ENCODE measurements around the gene SPACA7. TPM values are rescaled to one million over a fixed set of nuclear protein-coding genes. Genes with fewer than 3 reads are reported as not detected.

The SPACA7 gene
- polyA plus RNA-seq, 1 donor from 2014 or later, result not detected

DNA sequence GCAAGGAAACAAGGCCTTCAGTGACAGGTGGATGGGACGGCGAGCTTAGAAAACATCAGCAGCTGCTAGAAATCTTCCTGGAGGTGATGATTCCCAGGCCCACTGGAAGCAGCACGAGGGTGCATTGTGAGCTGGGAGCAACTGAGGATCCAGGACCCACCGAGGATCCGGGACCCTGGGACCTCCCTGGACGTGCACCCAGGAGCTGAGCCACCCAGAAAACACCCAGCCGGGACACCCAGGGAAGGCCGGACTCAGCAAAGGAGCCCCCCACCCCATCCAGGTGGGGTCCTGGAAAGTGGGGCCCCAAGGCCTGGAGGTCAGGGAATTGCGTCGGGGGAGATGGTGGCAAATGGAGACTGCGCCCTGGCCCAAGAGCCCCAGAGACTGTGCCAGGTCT, 22.3 kb upstream of the SPACA7 start:
- H3K9me2 ChIP-seq (ENCODE audit: insufficient read depth, low read length), result no peaks in the 10 kb centered on the region
- H3F3A ChIP-seq (ENCODE audit: insufficient read depth, low read length, poor library complexity, severe bottlenecking), result no peaks in the 10 kb centered on the region
- H3K4me2 ChIP-seq (ENCODE audit: low read length), result no peak overlapping the region

DNA sequence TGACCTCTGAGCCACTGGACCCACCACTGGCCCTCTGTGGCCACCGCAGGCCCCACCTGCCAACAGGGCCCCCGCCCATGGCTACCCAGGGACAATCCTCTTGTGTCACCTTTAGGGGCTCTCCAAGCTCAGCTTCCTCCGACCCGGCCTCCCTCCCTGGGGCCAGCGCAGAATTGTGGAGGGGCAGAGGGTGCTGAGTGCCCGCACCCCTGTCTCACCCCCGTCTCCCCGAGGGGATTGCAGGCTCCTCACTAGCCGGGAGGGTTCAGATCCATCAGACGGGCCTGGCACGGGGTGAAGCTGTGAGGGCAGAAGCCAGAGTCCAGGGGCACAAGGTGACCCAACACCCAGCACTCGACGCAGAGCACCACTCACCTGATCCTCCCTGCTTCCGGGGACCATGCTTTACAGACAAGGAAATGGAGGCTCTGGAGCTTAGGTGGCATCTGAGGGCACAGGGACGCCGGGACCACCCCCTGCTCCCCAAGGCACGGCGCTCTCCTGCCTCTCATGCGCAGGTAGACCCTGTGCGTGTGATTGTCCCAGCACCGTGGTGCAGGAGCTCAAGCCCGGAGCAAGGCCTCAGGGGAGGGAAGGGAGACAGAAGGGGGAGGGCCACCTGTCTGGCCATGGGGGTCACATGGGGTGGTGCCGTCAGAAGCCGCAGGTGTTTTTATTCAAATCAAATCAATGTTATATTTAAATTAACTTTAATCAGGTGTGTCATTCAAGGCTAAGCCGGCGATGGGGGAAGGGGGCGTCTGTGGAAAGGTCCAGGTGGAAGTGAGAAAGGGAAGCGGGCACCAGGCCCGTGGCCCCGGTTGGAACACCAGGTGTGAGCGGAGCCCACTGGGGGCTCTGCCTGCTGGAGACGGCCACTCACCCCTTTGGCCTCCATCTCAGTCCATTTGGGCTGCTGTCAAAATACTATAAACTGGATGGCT, 21.6 kb upstream of the SPACA7 start:
- Histone ChIP-seq H3K79me2 (replicated peaks; ENCODE audit: insufficient read depth, low read length) (no peaks in the 10 kb centered on the region), H3K27ac (ENCODE audit: low read length) (no peak overlapping the region), H3K36me3 (ENCODE audit: insufficient read depth, low read length) (no peaks in the 10 kb centered on the region), H3K9me3 (ENCODE audit: low read length) (no peaks in the 10 kb centered on the region), H3K9me2 (ENCODE audit: insufficient read depth, low read length) (no peaks in the 10 kb centered on the region), H4K20me1 (ENCODE audit: insufficient read depth) (no peaks in the 10 kb centered on the region), H2AFZ (ENCODE audit: low read depth, low read length) (no peak overlapping the region), H3K27me3 (ENCODE audit: insufficient read depth, low read depth, low read length) (no peaks in the 10 kb centered on the region), H3K9ac (ENCODE audit: low read length) (no peak overlapping the region), H3F3A (ENCODE audit: insufficient read depth, low read length, poor library complexity, severe bottlenecking) (no peaks in the 10 kb centered on the region), H3K4me2 (ENCODE audit: low read length) (no peak overlapping the region), H3K4me3 (ENCODE audit: low read length) (no peak overlapping the region)
- TF ChIP-seq EP300 (conservative IDR thresholded peaks at IDR 0.05; ENCODE audit: poor library complexity, severe bottlenecking) (no peak), MXI1 (conservative IDR thresholded peaks at IDR 0.05; ENCODE audit: poor library complexity, severe bottlenecking) (no peak), RAD21 (conservative IDR thresholded peaks at IDR 0.05) (no peak), POLR2AphosphoS5 (IDR thresholded peaks at IDR 0.05) (no peak), EZH2 (IDR thresholded peaks at IDR 0.05; ENCODE audit: borderline replicate concordance, insufficient read depth, low read length, poor library complexity, severe bottlenecking) (no peak), SMC3 (conservative IDR thresholded peaks at IDR 0.05; ENCODE audit: poor library complexity) (no peak), TAF1 (IDR thresholded peaks at IDR 0.05; ENCODE audit: low read depth) (no peak)
- TF ChIP-seq, protein P1, sequence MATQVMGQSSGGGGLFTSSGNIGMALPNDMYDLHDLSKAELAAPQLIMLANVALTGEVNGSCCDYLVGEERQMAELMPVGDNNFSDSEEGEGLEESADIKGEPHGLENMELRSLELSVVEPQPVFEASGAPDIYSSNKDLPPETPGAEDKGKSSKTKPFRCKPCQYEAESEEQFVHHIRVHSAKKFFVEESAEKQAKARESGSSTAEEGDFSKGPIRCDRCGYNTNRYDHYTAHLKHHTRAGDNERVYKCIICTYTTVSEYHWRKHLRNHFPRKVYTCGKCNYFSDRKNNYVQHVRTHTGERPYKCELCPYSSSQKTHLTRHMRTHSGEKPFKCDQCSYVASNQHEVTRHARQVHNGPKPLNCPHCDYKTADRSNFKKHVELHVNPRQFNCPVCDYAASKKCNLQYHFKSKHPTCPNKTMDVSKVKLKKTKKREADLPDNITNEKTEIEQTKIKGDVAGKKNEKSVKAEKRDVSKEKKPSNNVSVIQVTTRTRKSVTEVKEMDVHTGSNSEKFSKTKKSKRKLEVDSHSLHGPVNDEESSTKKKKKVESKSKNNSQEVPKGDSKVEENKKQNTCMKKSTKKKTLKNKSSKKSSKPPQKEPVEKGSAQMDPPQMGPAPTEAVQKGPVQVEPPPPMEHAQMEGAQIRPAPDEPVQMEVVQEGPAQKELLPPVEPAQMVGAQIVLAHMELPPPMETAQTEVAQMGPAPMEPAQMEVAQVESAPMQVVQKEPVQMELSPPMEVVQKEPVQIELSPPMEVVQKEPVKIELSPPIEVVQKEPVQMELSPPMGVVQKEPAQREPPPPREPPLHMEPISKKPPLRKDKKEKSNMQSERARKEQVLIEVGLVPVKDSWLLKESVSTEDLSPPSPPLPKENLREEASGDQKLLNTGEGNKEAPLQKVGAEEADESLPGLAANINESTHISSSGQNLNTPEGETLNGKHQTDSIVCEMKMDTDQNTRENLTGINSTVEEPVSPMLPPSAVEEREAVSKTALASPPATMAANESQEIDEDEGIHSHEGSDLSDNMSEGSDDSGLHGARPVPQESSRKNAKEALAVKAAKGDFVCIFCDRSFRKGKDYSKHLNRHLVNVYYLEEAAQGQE (IDR thresholded peaks at IDR 0.05; ENCODE audit: borderline replicate concordance), result no peak

More for the DNA sequence above, 22.3 kb upstream of the SPACA7 start:
- Histone ChIP-seq H3K9ac (ENCODE audit: low read length) (no peak overlapping the region), H3K36me3 (ENCODE audit: insufficient read depth, low read length) (no peaks in the 10 kb centered on the region), H3K9me3 (ENCODE audit: low read length) (no peaks in the 10 kb centered on the region), H3K27me3 (ENCODE audit: insufficient read depth, low read depth, low read length) (no peaks in the 10 kb centered on the region), H2AFZ (ENCODE audit: low read depth, low read length) (no peak overlapping the region), H3K79me2 (replicated peaks; ENCODE audit: insufficient read depth, low read length) (no peaks in the 10 kb centered on the region), H3K27ac (ENCODE audit: low read length) (no peak overlapping the region), H3K4me3 (ENCODE audit: low read length) (no peak overlapping the region), H4K20me1 (ENCODE audit: insufficient read depth) (no peaks in the 10 kb centered on the region)
- no peak for TF ChIP-seq SMC3 (conservative IDR thresholded peaks at IDR 0.05; ENCODE audit: poor library complexity)
- TF ChIP-seq EP300 (conservative IDR thresholded peaks at IDR 0.05; ENCODE audit: poor library complexity, severe bottlenecking), result no peak
- TF ChIP-seq, protein P1 (IDR thresholded peaks at IDR 0.05; ENCODE audit: borderline replicate concordance), result no peak
- no peak for TF ChIP-seq POLR2AphosphoS5 (IDR thresholded peaks at IDR 0.05)
- TF ChIP-seq RAD21 (conservative IDR thresholded peaks at IDR 0.05), result no peak
- TF ChIP-seq MXI1 (conservative IDR thresholded peaks at IDR 0.05; ENCODE audit: poor library complexity, severe bottlenecking), result no peak
- TF ChIP-seq EZH2 (IDR thresholded peaks at IDR 0.05; ENCODE audit: borderline replicate concordance, insufficient read depth, low read length, poor library complexity, severe bottlenecking), result no peak
- no peak for TF ChIP-seq TAF1 (IDR thresholded peaks at IDR 0.05; ENCODE audit: low read depth)
- TF ChIP-seq, protein P2, sequence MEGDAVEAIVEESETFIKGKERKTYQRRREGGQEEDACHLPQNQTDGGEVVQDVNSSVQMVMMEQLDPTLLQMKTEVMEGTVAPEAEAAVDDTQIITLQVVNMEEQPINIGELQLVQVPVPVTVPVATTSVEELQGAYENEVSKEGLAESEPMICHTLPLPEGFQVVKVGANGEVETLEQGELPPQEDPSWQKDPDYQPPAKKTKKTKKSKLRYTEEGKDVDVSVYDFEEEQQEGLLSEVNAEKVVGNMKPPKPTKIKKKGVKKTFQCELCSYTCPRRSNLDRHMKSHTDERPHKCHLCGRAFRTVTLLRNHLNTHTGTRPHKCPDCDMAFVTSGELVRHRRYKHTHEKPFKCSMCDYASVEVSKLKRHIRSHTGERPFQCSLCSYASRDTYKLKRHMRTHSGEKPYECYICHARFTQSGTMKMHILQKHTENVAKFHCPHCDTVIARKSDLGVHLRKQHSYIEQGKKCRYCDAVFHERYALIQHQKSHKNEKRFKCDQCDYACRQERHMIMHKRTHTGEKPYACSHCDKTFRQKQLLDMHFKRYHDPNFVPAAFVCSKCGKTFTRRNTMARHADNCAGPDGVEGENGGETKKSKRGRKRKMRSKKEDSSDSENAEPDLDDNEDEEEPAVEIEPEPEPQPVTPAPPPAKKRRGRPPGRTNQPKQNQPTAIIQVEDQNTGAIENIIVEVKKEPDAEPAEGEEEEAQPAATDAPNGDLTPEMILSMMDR (IDR thresholded peaks at IDR 0.05; ENCODE audit: poor library complexity, severe bottlenecking), result no peak
